Colon (tissue), 2 donors: Measurements from ENCODE around the gene DYNC2I2.
"Not testable (repeated sequence)": the region's sequence is repeated elsewhere in the genome, so short reads cannot be mapped to it uniquely, and the experiment has no call there.

ENCODE experiments used
- FAIRE-seq: peaks from 2 replicates; lab custom pipeline; 2012; peaks lifted over from hg19 to GRCh38; lab: Jason Lieb, UNC
- donor health status: control.
- donor health status: control.

Gene DYNC2I2

GRCh38 chr9:128685636-128686489 is 29.2 kb upstream of the DYNC2I2 start:
- FAIRE-seq = no peak

GRCh38 chr9:128684325-128685199 is 27.9 kb upstream of the DYNC2I2 start:
- FAIRE-seq = no peak

- no peak for FAIRE-seq
These were observed 27.3 kb upstream of the DYNC2I2 start for GRCh38 chr9:128684065-128684324.

GRCh38 chr9:128683340-128684064 is 26.9 kb upstream of the DYNC2I2 start:
- FAIRE-seq = no peak

GRCh38 chr9:128677794-128678193 is 21.1 kb upstream of the DYNC2I2 start:
- FAIRE-seq = no peak

- FAIRE-seq = no peak
These were observed 18.7 kb upstream of the DYNC2I2 start for GRCh38 chr9:128675382-128675781.

- FAIRE-seq = no peak
These were observed 13.1 kb upstream of the DYNC2I2 start for GRCh38 chr9:128669786-128670185.

GRCh38 chr9:128666481-128666941 is 9.9 kb upstream of the DYNC2I2 start:
- FAIRE-seq = not testable (repeated sequence)

- FAIRE-seq = no peak
These were observed 1.1 kb upstream of the DYNC2I2 start for GRCh38 chr9:128657796-128658195.

- no peak for FAIRE-seq
These were observed 677 bp upstream of the DYNC2I2 start for GRCh38 chr9:128657344-128657704.

GRCh38 chr9:128654481-128654880 is 2.2 kb downstream of the DYNC2I2 start:
- FAIRE-seq = no peak

- no peak for FAIRE-seq
These were observed 2.7 kb downstream of the DYNC2I2 start for GRCh38 chr9:128653908-128654307.

- no peak for FAIRE-seq
These were observed 4.8 kb downstream of the DYNC2I2 start for GRCh38 chr9:128651798-128652197.

- not testable (repeated sequence) for FAIRE-seq
These were observed 8.4 kb downstream of the DYNC2I2 start for GRCh38 chr9:128648206-128648605.

- FAIRE-seq = no peak
These were observed 12.9 kb downstream of the DYNC2I2 start for GRCh38 chr9:128643519-128644300.

GRCh38 chr9:128642675-128643245 is 13.9 kb downstream of the DYNC2I2 start:
- no peak for FAIRE-seq

- FAIRE-seq = no peak
These were observed 16.0 kb downstream of the DYNC2I2 start for GRCh38 chr9:128640603-128641002.

- FAIRE-seq = no peak
These were observed 18.1 kb downstream of the DYNC2I2 start for GRCh38 chr9:128638580-128638979.

GRCh38 chr9:128637656-128638055 is 19.0 kb downstream of the DYNC2I2 start:
- FAIRE-seq = no peak

GRCh38 chr9:128636556-128637530 is 19.8 kb downstream of the DYNC2I2 start:
- no peak for FAIRE-seq
